Liver (tissue), 2 donors: ENCODE measurements around the gene MAD2L2.

Source experiments
- CTCF ChIP-seq: fragments of 150-350 bp; IDR thresholded peaks from 2 replicates; pipeline ENCODE4 v1.5.1; 2017; ENCODE audit warnings: improper control_type of control experiment, low read depth, low read length; ENCODE audit not compliant: missing input control
- REST ChIP-seq: IDR thresholded peaks from 2 replicates; pipeline ENCODE4 v1.6.1; 2016; ENCODE audit warnings: antibody characterized with exemption, mild to moderate bottlenecking
- donor health status: healthy.

- no peak for TF ChIP-seq CTCF
- no peak for TF ChIP-seq REST
These were observed 5.6 kb downstream of the MAD2L2 start for GRCh38 chr1:11675325-11675724.
